Stimulated activated CD8-positive, alpha-beta memory T cell treated with anti-CD3 and anti-CD28 coated beads, Interleukin-15, amount 100 ng/mL, for 1 hour (primary cell): Measurements from ENCODE around the gene NSUN2.
"Not testable (repeated sequence)": the region's sequence is repeated elsewhere in the genome, so short reads cannot be mapped to it uniquely, and the experiment has no call there.

Experiments used
- DNase-seq: peaks from one replicate; pipeline ENCODE4 v3.0.0-alpha.2; 2020; ENCODE audit warnings: low read depth

NSUN2 gene

DNA sequence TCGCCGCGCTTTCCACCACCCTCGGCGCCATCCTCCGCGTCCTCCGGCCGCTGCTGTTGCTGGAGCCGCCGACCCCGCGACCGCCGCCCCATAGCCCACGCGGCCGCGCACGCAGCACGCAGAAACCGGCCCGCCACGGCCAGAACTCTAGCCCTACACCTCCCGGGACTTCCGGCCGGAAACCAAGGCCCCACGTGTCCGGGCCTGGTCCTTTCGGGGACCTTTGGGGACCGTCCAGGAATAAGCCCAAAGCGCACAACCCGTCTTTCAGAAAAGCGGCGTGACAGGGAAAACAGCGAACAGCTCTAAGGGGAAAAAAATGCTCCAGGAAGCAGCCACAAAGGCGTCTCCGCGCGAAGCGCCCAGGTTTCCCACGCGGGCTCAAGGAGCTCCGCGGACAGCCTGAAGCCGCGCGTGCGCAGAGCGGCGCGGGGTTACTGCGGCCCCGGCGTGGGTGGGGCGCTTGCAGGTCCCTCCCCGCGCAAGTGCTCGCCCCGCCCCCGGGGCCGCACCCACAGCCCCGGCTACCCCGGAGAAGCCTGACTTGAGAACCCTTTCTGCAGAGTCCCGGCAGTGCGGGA, at the start of gene NSUN2, which contains the start of gene SRD5A1:
Gene NSUN2, minus strand, starts transcription at position 157 of the 581 bp plus-strand sequence. Its CDS starts 65 bp downstream, at position 92.
Gene SRD5A1, plus strand, starts transcription at position 553 of the 581 bp plus-strand sequence. CDS start 137 bp downstream, outside the sequence.
- DNase-seq: peak; percentile 73

DNA sequence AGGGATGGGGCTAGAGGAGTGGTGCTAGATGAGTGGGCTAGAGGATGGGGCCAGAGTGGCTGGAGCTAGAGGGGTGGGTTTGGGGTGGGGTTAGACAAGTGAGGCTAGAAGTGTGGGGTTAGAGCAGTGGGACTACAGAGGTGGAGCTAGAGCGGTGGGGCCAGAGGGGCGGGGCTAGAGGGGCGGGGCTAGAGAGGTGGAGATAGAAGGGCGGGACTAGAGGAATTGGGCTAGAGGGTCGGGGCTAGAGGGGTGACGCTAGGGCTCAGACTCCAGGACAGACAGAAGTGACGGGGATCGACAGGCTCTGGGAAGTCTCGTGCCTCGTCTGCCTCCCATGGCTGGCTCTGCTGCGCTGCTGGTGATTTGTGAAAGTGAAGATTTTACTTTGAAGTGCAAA, 49.4 kb upstream of the NSUN2 start:
- no peak for DNase-seq

DNA sequence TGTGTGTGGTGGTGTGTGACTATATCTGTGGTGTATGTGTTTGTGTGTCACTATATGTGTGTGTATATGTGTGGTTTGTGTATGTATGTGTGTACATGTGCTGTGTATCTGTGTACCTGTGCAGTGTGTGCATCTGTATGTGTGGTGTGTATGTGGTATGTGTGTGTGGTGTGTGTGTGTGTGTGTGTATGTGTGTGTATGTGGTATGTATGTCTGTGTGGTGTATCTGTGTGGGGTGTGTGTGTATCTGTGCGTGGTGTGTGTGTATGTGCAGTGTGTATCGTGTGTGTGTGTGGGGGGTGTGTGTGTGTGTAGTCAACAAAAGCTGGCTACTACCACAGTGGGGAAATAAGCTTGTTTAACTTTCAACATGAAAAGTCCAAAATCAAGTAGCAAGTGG, 48.8 kb upstream of the NSUN2 start:
- DNase-seq: no peak

DNA sequence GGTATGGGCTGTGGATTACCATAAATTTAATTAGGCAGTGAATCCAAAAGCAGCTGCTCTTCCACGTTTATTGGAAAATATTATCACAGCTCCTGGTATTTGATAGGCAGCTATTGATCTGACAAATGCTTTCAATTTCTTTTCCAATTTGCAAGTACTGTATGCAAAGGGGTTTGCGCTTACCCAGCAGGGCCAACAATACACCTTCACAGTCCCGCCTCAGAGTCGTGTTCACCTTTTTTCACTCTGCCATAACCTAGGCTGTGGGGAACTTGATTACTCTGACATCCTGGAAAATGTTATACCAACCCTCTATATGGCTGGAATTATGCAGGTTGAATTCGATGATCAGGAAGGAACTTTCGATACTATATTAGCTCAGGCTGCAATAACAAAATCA, 48.1 kb upstream of the NSUN2 start:
- DNase-seq: no peak

DNA sequence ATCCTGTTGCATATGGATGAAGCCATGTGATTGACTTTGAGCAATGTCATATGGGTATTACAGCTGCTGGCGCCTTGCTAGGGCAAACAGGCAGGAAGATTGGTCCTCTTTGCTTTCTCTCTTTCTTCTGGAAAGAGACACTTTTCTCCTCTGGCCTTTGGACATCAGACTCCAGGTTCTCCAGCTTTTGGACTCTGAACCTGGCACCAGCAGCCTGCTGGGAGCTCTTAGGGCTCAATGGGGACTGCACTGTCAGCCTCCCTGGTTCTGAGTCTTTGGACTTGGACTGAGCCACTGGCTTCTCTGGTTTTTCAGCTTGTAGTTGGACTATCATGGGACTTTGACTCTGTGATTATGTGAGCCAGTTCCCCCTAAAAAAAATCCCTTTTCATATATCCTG, 45.5 kb upstream of the NSUN2 start:
- DNase-seq: no peak

DNA sequence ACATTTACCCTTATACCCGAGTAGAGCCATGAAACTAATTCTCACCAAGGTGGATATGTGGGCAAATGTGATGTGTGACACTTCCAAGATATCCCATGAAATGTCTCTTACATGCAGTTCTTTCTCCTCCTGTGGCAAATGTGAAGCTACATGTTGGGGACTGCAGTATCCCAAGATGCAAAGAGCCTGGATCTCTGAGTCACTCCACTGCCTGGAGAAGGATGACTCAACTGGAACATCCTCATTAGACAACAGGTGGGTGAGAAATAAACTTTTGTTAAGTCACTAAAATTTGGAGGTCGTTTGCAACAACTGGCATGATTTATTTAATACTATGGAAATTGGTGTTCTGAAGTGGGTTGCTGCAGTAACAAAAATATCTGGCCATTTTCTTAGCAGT, 43.9 kb upstream of the NSUN2 start:
- DNase-seq: no peak

DNA sequence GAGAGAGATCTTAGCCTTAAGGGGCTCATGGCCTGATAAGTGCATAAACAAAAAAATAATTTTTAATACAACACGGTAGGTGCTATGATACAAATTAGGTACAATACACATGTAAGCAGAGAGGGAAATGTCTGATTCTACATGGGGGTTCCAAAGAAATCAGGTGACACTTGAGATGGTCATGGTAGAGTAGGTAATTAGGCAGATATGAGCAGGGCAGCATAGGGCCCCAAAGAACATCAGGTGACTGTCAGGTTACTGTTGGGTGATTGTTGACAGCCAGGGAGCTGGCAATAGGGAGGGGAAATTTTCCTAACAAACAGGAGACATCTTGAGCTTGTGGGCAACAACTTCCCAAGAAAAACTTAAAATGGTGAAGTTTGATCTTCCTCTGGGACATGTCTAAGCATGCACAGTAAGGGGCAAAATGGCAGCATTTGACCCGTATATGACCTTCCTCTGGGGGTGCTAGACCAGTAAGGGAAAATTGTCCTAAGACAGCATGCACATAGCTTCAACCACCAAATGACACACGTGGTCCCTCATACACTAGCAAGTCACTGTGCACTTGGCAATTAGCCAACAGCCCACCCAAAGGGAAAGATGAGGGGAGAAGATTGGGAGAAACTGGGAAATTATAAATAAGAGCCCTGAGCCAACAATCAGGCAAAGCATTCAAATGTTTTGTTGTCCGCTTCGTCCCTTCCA, 43.1 kb upstream of the NSUN2 start:
- no peak for DNase-seq

DNA sequence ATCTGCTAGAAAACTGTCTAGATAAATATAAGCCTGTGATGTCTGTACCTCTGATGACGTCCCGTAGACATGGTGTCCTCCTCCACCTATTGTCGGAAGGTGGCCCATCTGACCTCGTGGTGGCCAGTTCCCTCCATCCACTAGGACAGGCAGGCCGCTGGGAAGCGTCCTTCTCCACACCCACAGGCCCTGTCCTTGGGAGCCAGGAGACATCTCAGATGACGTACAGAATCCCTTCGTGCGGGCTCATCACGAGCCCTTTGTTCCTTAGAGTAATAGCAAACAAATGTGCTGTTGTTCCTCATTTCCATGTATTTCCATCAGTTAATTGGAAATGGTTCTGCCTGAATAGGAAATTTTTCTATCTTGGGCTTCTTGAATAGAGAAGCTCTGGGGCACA, 42.0 kb upstream of the NSUN2 start:
- DNase-seq: no peak

DNA sequence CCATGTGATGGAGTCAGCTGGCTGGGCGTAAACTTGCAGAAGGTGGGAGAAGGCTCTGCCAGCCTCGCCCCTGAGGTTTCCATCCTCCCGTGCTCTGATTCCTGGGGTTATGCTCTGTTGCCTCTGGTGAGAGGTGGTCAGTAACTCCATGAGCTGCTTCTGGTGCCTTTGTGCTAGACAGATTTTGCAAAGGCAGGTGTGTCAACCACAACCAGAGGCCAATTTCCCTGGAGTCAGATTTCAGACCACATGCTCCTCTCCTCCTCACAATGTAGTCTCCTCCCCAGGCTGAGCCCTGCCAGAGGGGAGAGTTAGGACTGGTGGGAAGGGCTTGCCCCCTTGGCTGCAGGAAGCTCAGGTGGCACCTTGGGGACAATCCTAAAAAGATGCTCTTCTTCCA, 41.6 kb upstream of the NSUN2 start:
- DNase-seq: no peak

DNA sequence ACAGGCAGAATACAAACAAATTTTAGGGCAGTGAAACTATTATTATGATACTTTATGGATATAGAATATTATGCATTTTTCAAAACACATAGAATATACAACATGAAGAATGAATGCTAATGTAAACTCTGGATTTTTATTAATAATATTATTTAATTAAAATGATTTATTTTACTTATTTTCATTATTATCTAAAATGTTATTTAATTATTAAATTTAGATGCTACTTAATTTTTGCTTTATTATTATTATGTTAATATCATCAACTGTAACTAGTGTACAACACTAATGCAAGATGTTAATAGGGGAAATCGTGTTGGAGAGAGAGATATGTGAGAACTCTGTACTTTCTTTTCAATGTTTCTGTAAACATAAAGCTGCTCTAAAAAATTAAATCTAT, 41.1 kb upstream of the NSUN2 start:
- DNase-seq: no peak

DNA sequence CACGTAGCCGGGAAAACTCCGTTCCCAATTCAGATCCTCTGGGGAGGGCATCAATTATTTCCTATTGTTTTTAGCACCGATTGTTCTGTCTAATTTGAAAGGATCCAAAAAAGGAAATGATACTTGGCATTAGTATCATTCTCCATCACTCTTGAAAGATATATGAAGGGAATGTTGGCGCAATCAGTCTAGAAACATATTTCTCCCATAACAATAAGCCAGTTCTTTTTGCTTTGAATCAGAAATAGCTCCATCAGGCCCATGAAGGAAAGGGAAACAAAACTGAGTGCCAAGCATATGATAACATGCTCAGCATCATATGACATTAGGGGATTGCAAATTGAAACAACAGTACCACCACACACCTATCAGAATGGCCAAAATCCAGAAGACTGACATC, 40.2 kb upstream of the NSUN2 start:
- DNase-seq: no peak

DNA sequence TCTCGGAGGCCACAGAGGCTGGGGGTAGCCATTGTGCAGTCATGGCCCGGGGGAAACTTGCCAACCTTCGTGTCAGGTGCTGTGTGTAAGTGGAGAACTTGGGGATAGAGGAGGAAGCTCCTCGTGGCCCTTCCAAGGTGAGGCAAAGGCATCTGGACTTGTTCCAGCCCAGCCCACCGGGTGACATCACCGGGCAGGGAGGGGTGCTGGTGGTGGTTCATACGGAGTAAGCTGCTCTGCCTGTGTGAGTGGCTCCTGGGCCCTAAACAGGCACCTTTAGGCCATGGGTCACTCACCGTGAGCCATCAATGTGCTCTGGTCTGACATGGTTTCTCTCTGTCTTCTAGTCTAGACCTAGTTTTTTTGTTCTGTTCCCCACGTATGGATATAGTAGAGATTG, 35.9 kb upstream of the NSUN2 start:
- DNase-seq: not testable (repeated sequence)

DNA sequence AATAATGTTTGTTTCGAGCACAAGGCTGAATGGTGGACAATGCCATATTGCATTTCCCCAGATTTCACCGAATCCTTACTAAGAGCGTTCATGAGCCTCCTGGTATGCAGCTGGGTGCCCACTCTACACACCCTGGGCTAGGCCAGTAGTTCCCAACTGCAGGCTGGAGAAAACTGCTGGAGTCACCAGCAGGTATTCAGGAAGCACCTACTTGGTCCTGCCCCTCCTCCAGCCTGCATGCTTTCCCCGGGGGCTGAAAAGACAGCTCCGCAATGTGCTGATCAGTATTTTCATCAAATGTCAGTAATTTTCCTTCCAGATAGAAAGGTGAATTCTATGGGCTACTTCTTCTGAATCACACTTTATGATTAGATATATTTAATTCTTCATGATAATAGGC, 34.8 kb upstream of the NSUN2 start:
- no peak for DNase-seq

DNA sequence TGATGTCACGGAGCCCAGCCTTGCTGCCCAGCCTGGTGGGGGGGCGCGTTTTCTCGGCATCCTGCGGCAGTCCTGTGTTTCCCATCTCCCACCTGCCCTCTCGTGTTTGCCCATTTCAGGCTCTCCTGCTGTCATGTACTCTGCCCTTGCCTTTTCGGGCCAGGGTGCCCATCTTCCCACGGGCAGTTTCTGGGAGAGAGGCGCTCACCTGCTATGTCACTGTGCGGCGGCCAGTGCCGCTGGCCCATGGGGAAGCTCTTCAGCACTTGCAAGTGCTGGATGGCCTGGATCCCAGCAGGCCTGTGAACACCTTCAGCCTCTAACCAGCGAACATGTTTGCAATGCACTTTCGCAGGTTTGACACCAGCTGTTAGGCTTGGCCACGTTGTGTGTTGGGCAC, 33.9 kb upstream of the NSUN2 start:
- no peak for DNase-seq

DNA sequence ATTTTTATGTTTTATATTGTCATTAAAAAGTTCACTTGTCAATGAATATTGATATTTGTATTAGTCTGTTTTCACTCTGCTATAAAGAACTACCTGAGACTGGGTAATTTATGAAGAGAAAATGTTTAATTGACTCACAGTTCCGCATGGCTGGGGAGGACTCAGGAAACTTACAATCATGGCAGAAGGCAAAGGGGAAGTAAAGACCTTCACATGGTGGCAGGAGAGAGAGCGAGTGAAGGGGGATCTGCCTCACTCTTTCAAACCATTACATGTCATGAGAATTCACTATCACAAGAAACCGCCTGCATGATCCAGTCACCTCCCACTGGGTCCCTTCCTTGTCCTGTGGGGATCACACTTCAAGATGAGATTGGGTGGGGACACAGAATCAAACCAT, 27.8 kb upstream of the NSUN2 start:
- no peak for DNase-seq

DNA sequence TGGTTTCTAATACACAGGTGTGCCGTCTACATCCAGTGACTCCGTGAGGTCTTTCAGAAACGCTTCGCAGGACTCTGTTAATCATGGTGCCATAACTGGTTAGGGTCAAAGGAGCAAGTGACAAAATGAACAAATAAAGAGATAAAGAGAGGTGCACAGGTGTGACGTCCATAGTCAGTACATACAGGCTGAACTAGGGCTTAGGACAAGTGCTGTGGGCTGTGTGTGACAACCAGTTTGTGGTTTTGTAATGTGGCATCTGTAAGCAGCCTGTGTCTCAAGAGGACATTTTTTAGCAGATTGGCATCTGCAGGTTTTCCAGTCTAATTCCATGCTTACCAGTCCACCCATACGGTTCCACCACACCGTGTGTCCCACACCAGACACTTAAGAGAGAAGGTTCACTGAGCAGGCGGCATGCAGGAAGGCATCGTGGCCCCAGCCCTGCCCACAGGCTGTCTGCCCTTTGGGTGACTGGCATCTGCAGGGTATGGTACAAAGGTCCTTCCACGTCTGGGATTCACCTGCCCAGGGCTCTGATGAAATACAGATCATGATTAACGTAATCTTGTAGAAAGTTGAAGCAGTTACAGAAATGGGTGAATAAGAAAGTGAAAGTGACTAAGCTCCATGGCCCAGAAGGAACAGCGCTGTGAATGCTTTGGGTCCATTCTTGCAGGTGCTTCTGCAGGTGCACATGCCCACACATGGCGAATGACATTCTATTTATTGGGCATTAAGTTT, 27.3 kb upstream of the NSUN2 start:
- no peak for DNase-seq

DNA sequence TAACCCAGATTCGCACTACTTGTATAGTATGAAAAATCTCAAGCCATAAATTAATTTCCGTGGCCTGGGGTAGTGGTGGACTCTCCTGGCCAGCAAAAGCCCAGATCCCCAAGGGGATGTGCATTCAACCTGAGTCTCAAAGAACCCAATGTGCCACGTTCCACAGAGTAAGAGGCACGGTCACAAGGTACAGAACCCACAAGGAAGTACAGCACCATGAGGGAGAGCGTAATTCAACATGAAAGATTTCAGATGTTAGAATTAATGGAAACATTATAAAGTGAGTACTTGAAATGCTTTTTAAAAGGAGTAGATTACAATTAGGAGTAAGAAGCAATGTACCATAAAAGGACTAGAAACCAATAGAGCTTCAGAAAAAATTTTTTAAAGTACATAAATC, 23.8 kb upstream of the NSUN2 start:
- DNase-seq: no peak

DNA sequence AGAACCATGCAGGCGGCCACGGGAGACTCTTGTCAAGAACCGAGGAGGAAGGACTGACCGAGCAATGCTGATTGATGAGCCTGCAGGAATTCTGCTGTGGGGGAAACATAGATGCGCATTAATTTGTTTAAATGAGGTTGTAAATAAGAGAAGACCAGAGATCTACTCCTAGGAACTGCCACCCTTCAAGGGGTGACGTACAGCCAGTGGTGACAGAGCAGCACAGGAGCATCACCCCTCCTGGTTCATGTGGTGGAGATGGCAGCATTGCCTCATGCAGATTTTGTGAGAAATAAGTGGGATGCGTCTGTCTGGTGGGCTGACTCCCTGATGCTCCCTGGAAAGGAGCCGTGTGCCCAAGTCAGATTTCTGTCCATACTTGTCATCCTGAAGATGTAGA, 22.6 kb upstream of the NSUN2 start:
- DNase-seq: no peak

DNA sequence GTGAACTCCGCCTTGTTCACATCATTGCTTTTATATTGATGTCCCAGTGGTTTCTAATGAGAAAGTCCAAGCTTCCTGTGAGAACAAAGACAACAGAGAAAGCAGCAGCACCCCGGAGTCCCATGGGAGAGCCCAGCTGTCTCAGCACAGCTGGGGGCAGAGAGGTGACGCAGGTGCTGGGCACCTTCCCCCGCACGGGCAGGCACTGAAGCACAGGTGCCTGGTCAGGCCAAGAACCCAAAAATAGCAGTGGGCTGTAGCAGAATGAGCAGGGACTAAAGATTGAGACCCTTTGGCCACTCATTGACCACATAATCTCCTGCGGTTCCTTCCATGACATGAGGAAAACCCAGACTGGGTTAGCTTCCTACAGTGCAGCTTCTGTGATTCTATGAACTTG, 19.2 kb upstream of the NSUN2 start:
- no peak for DNase-seq

DNA sequence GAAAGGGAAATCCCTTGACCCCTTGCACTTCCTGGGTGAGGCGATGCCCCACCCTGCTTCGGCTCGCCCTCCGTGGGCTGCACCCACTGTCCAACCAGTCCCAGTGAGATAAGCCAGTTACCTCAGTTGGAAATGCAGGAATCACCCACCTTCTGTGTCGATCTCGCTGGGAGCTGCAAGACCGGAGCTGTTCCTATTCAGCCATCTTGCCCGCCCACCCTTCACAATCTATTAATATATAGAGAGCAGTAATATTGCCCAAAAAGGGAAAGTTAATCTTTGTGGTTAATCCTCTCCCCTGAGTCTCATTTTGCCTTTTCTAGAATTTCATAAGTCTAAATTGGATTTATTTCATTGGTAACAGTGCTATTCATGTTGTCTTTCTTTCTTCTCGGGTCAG, 16.8 kb upstream of the NSUN2 start:
- no peak for DNase-seq

DNA sequence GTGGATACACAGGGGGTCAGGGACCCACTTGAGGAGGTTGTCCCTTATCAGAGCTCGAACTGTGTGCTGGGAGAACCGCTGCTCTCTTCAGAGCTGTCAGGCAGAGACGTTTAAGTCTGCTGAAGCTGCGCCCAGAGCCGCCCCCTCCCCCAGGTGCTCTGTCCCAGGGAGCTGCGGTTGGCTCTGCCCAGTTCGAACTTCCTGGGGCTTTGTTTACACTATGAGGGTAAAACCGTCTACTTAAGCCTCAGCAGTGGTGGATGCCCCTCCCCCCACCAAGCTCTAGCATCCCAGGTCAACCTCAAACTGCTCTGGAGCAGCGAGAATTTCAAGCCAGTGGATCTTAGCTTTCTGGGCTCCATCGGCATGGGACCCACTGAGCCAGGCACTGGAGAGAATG, 16.3 kb upstream of the NSUN2 start:
- DNase-seq: no peak

DNA sequence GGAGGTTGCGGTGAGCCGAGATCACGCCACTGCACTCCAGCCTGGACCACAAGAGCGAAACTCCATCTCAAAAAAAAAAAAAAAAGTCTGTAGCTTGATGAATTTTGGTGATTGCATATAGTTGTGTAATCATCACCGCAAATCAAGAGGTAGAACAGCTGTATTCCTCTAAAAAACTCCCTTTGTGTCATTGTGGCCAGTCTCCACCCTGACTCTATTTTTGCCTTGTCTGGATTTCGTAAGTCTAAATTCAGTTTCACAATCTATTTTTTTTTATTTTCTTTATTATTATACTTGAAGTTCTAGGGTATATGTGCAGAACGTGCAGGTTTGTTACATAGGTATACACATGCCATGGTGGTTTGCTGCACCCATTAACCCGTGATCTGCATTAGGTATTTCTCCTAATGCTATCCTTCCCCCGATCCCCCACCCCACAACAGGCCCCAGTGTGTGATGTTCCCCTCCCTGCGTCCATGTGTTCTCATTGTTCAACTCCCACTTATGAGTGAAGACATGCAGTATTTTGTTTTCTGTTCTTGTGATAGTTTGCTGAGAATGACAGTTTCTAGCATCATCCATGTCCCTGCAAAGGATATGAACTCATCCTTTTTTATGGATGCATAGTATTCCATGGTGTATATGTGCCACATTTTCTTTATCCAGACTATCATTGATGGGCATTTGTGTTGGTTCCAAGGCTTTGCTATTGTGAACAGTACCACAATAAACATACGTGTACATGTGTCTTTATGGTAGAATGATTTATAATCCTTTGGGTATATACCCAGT, 12.9 kb upstream of the NSUN2 start:
- not testable (repeated sequence) for DNase-seq
